ENCODE results near the gene RNF214.

The RNF214 gene

GRCh38 chr11:117212697-117213355 lies 19.6 kb upstream of the RNF214 start:
- no peak for TF ChIP-seq CTCF (IDR thresholded peaks at IDR 0.05; ENCODE audit: insufficient read depth, missing control alignments)
- DNase-seq (ENCODE audit: insufficient read length, low spot score) (no peak), FAIRE-seq (no peak)

GRCh38 chr11:117214404-117215110 lies 17.9 kb upstream of the RNF214 start:
- FAIRE-seq (no peak), DNase-seq (ENCODE audit: insufficient read length, low spot score) (no peak)
- TF ChIP-seq CTCF (IDR thresholded peaks at IDR 0.05; ENCODE audit: insufficient read depth, missing control alignments), result no peak

- TF ChIP-seq CTCF (IDR thresholded peaks at IDR 0.05; ENCODE audit: insufficient read depth, missing control alignments), result no peak
- no peak for DNase-seq (ENCODE audit: insufficient read length, low spot score)
- FAIRE-seq, result no peak
Measured at GRCh38 chr11:117217141-117218084, 15.1 kb upstream of the RNF214 start.

- no peak for FAIRE-seq
- TF ChIP-seq CTCF (IDR thresholded peaks at IDR 0.05; ENCODE audit: insufficient read depth, missing control alignments), result no peak
- DNase-seq (ENCODE audit: insufficient read length, low spot score), result no peak
Measured at GRCh38 chr11:117218133-117218915, 14.1 kb upstream of the RNF214 start.

- no peak for DNase-seq (ENCODE audit: insufficient read length, low spot score)
- no peak for FAIRE-seq
- TF ChIP-seq CTCF (IDR thresholded peaks at IDR 0.05; ENCODE audit: insufficient read depth, missing control alignments), result no peak
Measured at GRCh38 chr11:117219001-117219400, 13.5 kb upstream of the RNF214 start.

GRCh38 chr11:117219455-117219854 lies 13.0 kb upstream of the RNF214 start:
- no peak for TF ChIP-seq CTCF (IDR thresholded peaks at IDR 0.05; ENCODE audit: insufficient read depth, missing control alignments)
- FAIRE-seq (no peak), DNase-seq (ENCODE audit: insufficient read length, low spot score) (no peak)

Data from D721Med (cell line).